PC-3 (cell line): ENCODE measurements around the gene C1S.
A peak's percentile ranks its signal among the peaks of the same experiment; 100 is the strongest.

ENCODE experiments used
- CTCF ChIP-seq: fragments of 300-600 bp; sonication (generic); conservative IDR thresholded peaks from 2 replicates; pipeline ENCODE4 v1.5.1; 2017; ENCODE audit warnings: antibody characterized with exemption, low read depth, mild to moderate bottlenecking, low read length
- EZH2 ChIP-seq: fragments of 300-600 bp; sonication (generic); IDR thresholded peaks from one replicate; pipeline ENCODE4 v1.6.1; 2017; ENCODE audit warnings: antibody characterized with exemption, mild to moderate bottlenecking, low read length; ENCODE audit not compliant: unreplicated experiment
- EZH2phosphoT487 ChIP-seq: fragments of 300-600 bp; sonication (generic); IDR thresholded peaks from 2 replicates; pipeline ENCODE4 v1.6.1; 2018; ENCODE audit warnings: mild to moderate bottlenecking, antibody characterized with exemption, low read length, borderline replicate concordance

- peak; percentile 72 for TF ChIP-seq CTCF
- no peak for TF ChIP-seq EZH2
- TF ChIP-seq EZH2phosphoT487 = no peak
Observed at GRCh38 chr12:7113389-7113871, 52.9 kb downstream of the C1S start.
